Measurements from ENCODE around the gene VEGFA.

The VEGFA gene

DNA sequence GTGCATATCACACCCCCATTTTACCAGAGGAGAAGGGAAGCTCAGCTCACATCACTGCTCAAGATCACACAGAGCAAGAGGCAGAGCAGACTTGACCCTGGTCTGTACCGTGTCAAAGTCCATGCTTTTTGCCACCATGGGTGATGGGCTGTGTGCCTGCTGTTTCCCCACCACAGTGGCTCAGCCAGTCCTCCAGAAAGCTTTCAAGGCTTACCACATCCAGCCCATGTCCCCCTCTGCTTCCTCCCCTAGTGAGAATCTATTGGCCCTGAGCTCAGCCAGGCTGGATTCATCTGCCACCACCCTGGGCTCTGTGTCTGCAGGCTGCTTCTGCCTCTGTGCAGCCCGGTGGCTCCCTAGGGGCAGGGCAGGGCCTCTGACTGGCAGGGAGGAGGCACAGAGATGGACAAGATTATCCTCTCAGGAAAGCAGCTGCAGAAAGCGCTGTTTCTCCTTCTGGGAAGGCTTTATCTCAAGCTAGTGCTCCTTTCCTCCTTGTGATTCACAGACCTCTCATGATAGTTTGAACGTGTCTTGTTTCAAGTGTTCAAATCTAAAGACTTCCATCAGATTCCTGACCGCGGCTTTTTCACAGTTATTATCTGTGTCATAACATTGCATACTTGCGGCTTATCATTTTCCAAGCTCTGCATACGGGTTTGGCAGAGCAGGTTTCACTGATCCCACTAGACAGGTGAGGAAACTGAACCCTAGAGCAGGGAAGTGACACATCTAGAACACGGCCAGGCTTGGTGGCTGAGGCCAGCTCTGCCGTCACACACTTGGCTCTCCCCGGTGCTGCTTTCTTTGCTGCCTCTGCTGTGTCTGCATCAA is 37.4 kb downstream of the VEGFA start:
- DNase-seq (ENCODE audit: low read depth) = no peak
- TF ChIP-seq, protein P1, sequence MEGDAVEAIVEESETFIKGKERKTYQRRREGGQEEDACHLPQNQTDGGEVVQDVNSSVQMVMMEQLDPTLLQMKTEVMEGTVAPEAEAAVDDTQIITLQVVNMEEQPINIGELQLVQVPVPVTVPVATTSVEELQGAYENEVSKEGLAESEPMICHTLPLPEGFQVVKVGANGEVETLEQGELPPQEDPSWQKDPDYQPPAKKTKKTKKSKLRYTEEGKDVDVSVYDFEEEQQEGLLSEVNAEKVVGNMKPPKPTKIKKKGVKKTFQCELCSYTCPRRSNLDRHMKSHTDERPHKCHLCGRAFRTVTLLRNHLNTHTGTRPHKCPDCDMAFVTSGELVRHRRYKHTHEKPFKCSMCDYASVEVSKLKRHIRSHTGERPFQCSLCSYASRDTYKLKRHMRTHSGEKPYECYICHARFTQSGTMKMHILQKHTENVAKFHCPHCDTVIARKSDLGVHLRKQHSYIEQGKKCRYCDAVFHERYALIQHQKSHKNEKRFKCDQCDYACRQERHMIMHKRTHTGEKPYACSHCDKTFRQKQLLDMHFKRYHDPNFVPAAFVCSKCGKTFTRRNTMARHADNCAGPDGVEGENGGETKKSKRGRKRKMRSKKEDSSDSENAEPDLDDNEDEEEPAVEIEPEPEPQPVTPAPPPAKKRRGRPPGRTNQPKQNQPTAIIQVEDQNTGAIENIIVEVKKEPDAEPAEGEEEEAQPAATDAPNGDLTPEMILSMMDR (IDR thresholded peaks at IDR 0.05; ENCODE audit: control insufficient read depth, insufficient read depth, low read depth, low read length, missing control alignments) = no peak
- no peak overlapping the region for H3K4me3 ChIP-seq (ENCODE audit: control insufficient read depth, low read depth, low read length)

DNA sequence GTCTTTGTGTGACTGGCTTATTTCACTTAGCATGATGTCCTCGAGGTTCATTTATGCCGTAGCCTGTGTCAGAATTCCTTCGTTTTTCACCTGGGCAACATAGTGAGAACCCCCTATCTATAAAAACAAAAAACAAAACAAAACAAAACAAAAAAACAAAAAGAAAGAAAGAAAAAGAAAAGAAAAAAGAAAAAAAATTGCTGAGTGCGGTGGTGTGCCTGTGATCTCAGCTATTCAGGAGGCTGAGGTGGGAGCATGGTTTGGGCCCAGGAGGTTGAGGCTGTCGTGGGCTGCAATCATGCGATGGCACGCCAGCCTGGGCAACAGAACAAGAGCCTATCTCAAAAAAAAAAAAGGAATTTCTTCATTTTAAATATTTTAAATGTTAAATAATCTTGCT is 38.4 kb downstream of the VEGFA start:
- H3K4me3 ChIP-seq (ENCODE audit: control insufficient read depth, low read depth, low read length) = no peak overlapping the region
- DNase-seq (ENCODE audit: low read depth) = no peak
- TF ChIP-seq, protein P1 (IDR thresholded peaks at IDR 0.05; ENCODE audit: control insufficient read depth, insufficient read depth, low read depth, low read length, missing control alignments) = no peak

DNA sequence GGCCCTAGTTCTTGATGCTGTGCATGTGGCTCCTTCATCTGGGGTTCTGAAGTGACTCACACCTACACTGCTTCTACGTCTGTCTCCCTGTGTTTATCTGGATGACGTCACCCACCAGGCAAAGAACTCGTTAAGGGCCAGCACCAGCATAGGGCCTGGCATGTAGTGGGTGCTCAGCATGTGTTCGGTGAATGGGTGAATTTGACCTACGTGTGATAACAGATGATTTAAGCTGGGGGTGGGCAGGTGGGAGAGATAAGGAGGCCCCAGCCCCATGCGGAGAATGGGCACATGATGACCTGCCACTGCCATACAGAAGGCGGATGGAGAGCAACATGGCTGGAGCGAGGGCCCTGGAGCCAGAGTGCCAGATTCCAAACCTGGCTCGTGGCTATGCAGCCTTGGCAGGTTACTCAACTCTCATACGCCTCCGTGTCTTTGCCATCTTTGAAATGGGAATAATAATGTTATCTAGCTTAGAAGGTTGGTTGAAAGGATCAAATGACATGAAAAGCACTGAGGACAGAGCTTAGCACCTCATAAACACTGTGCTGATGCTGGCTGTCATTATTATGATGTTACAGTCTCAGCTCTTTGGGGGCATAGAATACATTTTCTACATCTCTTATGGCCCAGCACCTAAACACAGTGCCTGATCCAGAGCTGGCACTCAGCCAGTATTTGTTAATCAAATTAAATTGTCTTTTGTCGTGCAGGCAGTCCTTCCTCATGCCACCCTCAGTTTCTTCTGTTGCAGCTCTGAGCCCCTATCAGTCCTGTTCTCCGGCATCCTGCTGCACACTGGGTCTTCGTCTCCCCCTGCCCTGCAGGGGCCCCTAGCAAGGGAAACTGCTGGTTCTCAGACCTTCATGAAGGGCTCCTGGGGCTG is 39.6 kb downstream of the VEGFA start:
- TF ChIP-seq, protein P1 (IDR thresholded peaks at IDR 0.05; ENCODE audit: control insufficient read depth, insufficient read depth, low read depth, low read length, missing control alignments) = no peak
- peak; percentile 21 for DNase-seq (ENCODE audit: low read depth)
- no peak overlapping the region for H3K4me3 ChIP-seq (ENCODE audit: control insufficient read depth, low read depth, low read length)

DNA sequence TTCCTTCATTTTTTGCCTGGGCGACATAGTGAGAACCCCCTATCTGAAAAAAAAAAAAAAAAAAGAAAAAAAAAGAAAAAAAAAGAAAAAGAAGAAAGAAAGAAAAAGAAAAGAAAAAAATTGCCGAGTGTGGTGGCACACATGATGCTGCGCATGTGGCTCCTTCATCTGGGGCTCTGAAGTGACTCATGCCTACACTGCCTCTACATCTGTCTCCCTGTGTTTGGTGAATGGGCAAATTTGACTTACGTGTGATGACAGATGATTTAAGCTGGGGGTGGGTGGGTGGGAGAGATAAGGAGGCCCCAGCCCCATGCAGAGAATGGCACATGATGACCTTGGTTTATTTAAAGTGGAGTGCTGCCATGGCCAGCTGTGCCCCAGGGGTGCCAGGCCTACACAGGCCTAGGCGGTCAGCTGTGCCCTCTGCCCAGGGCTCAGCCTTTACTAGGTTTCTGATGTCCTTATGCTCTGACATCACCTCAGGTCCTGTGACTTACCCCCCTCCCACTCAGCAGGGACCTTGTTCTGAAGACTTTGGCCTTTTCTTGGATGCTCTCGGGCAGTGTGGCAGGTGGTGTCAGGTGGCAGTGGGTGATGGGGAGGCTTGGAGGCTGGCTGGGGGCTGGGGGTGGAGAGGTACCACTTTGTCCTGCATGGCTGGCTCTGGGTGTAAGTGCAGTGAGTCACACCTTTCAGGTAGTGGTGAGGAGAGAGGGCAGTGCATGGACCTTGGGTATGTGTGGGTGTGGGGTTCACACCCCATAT is 41.1 kb downstream of the VEGFA start:
- H3K4me3 ChIP-seq (ENCODE audit: control insufficient read depth, low read depth, low read length) = no peak overlapping the region
- DNase-seq (ENCODE audit: low read depth) = no peak
- TF ChIP-seq, protein P1 (IDR thresholded peaks at IDR 0.05; ENCODE audit: control insufficient read depth, insufficient read depth, low read depth, low read length, missing control alignments) = no peak

DNA sequence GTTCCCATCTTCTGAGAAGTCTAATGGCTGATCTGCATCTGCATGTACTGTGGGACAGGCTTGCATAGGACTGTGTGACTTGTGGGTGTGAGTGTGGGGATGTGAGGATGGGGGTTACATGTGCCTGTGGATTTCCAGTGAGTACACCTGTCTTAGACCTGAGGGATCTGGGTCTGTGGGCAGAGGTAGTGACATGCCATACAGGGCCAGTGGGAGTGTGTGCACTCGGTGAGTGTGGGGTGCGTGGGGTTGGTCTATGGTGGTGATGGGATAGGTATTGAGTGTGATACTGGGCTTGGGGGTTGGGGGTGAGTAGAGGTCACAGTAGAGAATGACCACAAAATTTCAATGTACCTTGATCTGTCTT is 41.7 kb downstream of the VEGFA start:
- H3K4me3 ChIP-seq (ENCODE audit: control insufficient read depth, low read depth, low read length) = no peak overlapping the region
- TF ChIP-seq, protein P1 (IDR thresholded peaks at IDR 0.05; ENCODE audit: control insufficient read depth, insufficient read depth, low read depth, low read length, missing control alignments) = no peak
- DNase-seq (ENCODE audit: low read depth) = no peak
